Measurements from ENCODE around the gene PAH.

The PAH gene

GRCh38 chr12:102950107-102950949 lies 33.3 kb upstream of the PAH start:
- DNase-seq (ENCODE audit: low read depth in 2 of 2) = no peak

- DNase-seq (ENCODE audit: low read depth in 2 of 2) = no peak
Measured at GRCh38 chr12:102948941-102949352, 31.9 kb upstream of the PAH start.

- no peak for DNase-seq (ENCODE audit: low read depth in 2 of 2)
Measured at GRCh38 chr12:102946042-102946441, 29.0 kb upstream of the PAH start.

- DNase-seq (ENCODE audit: low read depth in 2 of 2) = no peak
Measured at GRCh38 chr12:102939670-102940222, 22.7 kb upstream of the PAH start.

- no peak for DNase-seq (ENCODE audit: low read depth in 2 of 2)
Measured at GRCh38 chr12:102939059-102939458, 22.0 kb upstream of the PAH start.

- no peak for DNase-seq (ENCODE audit: low read depth in 2 of 2)
Measured at GRCh38 chr12:102933168-102933567, 16.1 kb upstream of the PAH start.

- no peak for DNase-seq (ENCODE audit: low read depth in 2 of 2)
Measured at GRCh38 chr12:102927220-102927619, 10.2 kb upstream of the PAH start.

- no peak for DNase-seq (ENCODE audit: low read depth in 2 of 2)
Measured at GRCh38 chr12:102921240-102921639, 4.2 kb upstream of the PAH start.

- DNase-seq (ENCODE audit: low read depth in 2 of 2) = no peak
Measured at GRCh38 chr12:102920271-102920670, 3.2 kb upstream of the PAH start.

GRCh38 chr12:102918840-102919239 lies 1.8 kb upstream of the PAH start:
- DNase-seq (ENCODE audit: low read depth in 2 of 2) = no peak

- no peak for DNase-seq (ENCODE audit: low read depth in 2 of 2)
Measured at GRCh38 chr12:102916252-102917025, 605 bp downstream of the PAH start.

- DNase-seq (ENCODE audit: low read depth in 2 of 2) = no peak
Measured at GRCh38 chr12:102913453-102914226, 3.4 kb downstream of the PAH start.

GRCh38 chr12:102912258-102912657 lies 4.8 kb downstream of the PAH start:
- DNase-seq (ENCODE audit: low read depth in 2 of 2) = no peak

GRCh38 chr12:102911320-102911719 lies 5.7 kb downstream of the PAH start:
- DNase-seq (ENCODE audit: low read depth in 2 of 2) = no peak

GRCh38 chr12:102910792-102911191 lies 6.3 kb downstream of the PAH start:
- no peak for DNase-seq (ENCODE audit: low read depth in 2 of 2)

- DNase-seq (ENCODE audit: low read depth in 2 of 2) = no peak
Measured at GRCh38 chr12:102910137-102910536, 6.9 kb downstream of the PAH start.

- DNase-seq (ENCODE audit: low read depth in 2 of 2) = no peak
Measured at GRCh38 chr12:102907918-102908317, 9.1 kb downstream of the PAH start.

GRCh38 chr12:102905229-102905628 lies 11.8 kb downstream of the PAH start:
- no peak for DNase-seq (ENCODE audit: low read depth in 2 of 2)

GRCh38 chr12:102903337-102904007 lies 13.6 kb downstream of the PAH start:
- DNase-seq (ENCODE audit: low read depth in 2 of 2) = no peak

GRCh38 chr12:102902093-102902492 lies 15.0 kb downstream of the PAH start:
- no peak for DNase-seq (ENCODE audit: low read depth in 2 of 2)

GRCh38 chr12:102900389-102900788 lies 16.7 kb downstream of the PAH start:
- no peak for DNase-seq (ENCODE audit: low read depth in 2 of 2)

All from stimulated activated CD8-positive, alpha-beta memory T cell treated with anti-CD3 and anti-CD28 coated beads, Interleukin-15, amount 100 ng/mL, for 48 hours (primary cell).